ENCODE measurements around the gene UBE2L3.

- no peak for TF ChIP-seq TSHZ1 (tag by site-specific recombination; IDR thresholded peaks at IDR 0.05; ENCODE audit: borderline replicate concordance)
- no peak for TF ChIP-seq ZSCAN18 (tag by site-specific recombination; IDR thresholded peaks at IDR 0.05)
- no peak for TF ChIP-seq ZBTB6 (tag by site-specific recombination; IDR thresholded peaks at IDR 0.05)
- no peak for TF ChIP-seq ZNF223 (tag by site-specific recombination; IDR thresholded peaks at IDR 0.05)
- TF ChIP-seq ZNF239 (tag by site-specific recombination; IDR thresholded peaks at IDR 0.05), result no peak
- no peak for TF ChIP-seq ZNF24 (tag by site-specific recombination; IDR thresholded peaks at IDR 0.05)
- no peak for TF ChIP-seq ZNF747 (tag by site-specific recombination; IDR thresholded peaks at IDR 0.05)
- TF ChIP-seq ZNF311 (tag by site-specific recombination; IDR thresholded peaks at IDR 0.05; ENCODE audit: borderline replicate concordance), result no peak
- TF ChIP-seq ZNF398 (tag by site-specific recombination; IDR thresholded peaks at IDR 0.05), result no peak
- TF ChIP-seq ZBTB26 (tag by site-specific recombination; optimal IDR thresholded peaks at IDR 0.05), result no peak
- TF ChIP-seq HOXA7 (CRISPR knock-in tag; IDR thresholded peaks at IDR 0.05; ENCODE audit: borderline replicate concordance), result no peak
- no peak for TF ChIP-seq ZNF707 (tag by site-specific recombination; IDR thresholded peaks at IDR 0.05)
Observed at GRCh38 chr22:21568347-21569075, 997 bp downstream of the UBE2L3 start.

Measured in HEK293 (cell line).